GM20000 (cell line): Measurements from ENCODE around the gene LIMCH1.

Experiments
- DNase-seq: peaks from one replicate; pipeline ENCODE4 v3.0.0; 2012; ENCODE audit warnings: low spot score
- TF ChIP-seq, protein P1 (sequence below): IDR thresholded peaks from 2 replicates; pipeline ENCODE4 v1.5.1; 2012; ENCODE audit warnings: mild to moderate bottlenecking, control low read depth; ENCODE audit errors: extremely low read depth, missing control alignments

The LIMCH1 gene

DNA sequence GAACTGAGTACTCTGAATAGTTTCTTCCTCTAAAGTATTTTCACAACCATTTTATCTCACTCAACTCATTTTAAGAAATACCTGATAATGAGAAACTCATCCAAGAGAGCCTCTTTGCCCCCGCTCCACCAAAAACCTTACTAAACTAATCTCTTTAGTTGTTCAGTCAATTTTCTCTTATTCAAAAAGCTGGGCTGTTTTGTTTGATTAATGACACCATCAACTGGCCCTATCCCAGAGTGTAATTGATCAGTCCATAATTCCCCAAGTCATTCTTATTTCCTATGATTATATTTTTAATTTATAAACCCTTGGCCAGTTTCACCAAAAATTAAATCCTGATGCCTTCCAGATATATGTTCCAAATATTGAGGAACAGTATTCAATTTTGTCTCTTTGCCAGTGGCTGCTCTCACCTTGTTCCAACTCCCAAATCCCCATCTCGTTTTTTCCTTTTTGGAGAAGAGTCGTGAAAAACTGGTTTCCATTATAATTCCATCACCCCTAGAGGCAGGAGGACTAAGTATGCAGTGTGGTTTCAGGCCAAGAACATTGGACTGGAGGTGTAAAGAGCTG is 10.4 kb downstream of the LIMCH1 start:
- no peak for DNase-seq
- TF ChIP-seq, protein P1, sequence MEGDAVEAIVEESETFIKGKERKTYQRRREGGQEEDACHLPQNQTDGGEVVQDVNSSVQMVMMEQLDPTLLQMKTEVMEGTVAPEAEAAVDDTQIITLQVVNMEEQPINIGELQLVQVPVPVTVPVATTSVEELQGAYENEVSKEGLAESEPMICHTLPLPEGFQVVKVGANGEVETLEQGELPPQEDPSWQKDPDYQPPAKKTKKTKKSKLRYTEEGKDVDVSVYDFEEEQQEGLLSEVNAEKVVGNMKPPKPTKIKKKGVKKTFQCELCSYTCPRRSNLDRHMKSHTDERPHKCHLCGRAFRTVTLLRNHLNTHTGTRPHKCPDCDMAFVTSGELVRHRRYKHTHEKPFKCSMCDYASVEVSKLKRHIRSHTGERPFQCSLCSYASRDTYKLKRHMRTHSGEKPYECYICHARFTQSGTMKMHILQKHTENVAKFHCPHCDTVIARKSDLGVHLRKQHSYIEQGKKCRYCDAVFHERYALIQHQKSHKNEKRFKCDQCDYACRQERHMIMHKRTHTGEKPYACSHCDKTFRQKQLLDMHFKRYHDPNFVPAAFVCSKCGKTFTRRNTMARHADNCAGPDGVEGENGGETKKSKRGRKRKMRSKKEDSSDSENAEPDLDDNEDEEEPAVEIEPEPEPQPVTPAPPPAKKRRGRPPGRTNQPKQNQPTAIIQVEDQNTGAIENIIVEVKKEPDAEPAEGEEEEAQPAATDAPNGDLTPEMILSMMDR: no peak

DNA sequence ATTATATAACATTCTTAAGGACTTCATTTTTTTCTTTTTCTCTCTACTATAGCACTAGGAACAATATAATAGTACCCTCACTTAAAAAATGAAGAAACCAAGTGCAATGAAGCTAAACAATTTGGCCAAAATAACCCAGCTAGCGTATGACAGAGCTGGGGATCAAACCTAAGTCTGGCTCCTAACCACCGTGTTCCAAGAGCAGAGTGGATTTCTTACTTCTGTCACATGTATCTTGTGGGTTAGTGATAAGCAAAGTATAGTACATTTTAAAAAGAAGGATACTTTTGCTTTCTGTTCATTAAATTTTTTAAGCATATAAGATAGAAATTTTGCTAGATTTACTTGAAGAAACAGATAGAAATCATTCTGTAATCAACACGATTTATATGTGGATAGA is 11.5 kb downstream of the LIMCH1 start:
- TF ChIP-seq, protein P1: no peak

DNA sequence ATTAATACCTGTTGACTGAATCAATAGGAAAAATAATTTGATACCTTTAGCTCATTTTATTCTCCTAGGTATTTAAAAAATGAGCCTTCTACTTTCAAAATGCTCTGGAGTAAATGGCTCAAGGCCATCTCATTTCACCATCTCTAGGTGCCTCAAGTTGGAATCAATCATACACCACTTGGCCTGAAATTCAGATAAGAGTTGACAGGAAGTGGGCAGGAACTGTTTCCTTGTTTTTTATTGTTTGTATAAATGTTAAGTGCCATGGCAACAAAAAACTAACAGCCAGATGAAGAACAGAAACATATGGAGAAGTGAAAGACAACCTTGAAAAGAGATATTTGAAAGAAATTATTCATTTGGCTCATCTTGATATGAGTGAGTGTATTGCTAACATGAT is 12.4 kb downstream of the LIMCH1 start:
- TF ChIP-seq, protein P1: no peak
- DNase-seq: no peak

More for the DNA sequence above, 11.5 kb downstream of the LIMCH1 start:
- DNase-seq: no peak

DNA sequence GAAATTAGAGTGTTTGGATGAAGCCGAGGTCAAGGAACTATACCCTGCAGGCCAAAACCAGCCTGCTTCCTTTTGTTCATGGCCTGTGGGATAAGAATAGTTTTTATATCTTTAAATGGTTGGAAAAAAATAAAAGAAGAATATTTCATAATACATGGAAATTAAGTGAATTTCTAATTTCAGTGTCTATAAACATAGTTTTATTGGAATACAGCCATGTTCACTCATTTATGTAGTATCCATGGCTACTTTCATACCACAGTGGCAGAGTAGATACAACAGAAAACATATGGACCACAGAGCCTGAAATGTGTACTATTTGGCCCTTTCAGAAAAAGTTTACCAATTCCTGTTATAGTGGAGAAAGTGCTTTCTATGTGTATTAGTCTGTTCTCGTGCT is 13.6 kb downstream of the LIMCH1 start:
- TF ChIP-seq, protein P1: no peak

DNA sequence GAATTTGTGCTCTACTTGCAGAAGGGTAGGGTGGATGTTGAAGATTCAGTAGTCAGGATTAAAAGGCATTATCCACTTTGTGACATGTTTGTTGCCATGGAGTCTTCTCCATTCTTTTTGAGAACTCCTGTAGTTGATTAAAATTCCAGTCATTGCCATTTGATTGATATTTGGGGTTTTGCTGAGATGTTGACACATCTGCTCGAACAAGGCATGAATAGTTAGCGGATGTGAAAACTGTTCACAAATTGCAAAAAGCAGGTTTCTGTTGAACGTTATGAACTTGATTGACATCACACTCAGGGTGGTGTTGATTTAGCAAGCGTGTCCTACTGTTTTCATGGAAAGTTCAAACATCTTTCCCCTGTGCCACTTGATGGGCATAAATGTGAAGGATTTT is 16.9 kb downstream of the LIMCH1 start:
- no peak for DNase-seq
- TF ChIP-seq, protein P1: no peak

More for the DNA sequence above, 13.6 kb downstream of the LIMCH1 start:
- DNase-seq: no peak

DNA sequence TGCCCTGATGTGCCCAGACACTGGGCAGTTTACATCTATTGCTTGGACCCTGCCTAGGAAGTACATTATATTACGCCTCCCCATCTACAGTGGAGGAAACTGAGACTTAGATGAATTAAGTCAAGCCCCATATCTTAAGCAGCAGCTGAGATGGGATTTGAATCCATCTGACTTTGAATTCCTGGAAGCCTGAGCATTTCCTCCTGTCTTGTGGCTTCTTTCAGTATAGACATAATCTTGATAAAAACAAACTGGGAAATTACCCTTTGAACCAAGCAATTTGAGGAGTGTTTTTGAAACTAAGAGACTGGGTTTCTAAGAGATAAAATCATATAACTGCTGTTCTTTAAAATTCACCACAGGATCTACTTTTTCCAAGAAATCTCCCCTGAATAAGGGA is 18.6 kb downstream of the LIMCH1 start:
- DNase-seq: no peak
- TF ChIP-seq, protein P1: no peak

DNA sequence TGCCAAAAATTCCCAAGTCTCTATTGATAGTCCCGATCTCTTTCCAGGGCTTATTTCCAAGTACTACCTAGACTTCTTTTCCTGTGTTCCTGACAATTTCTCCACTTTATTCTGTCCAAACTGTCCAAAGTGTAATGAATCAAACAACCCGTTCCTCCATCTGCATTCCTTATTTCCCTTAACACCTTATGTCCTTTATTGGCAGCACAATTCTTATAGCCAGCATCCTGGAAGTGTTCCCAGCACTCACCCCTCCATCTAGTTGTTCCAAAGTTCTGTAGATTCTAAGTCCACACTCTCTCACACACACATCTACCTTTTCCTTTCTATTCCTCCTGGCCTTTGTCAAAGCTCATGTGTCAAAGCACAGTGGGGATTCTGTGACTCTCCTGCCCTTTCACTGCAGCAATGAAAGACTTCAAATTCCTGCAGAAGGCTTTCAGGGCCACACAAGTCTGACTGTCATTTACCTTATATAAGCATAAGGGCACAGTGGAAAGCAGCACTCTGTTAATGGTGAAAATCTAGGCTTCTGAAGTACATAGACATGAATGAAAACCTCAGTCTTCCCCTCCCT is 22.1 kb downstream of the LIMCH1 start:
- TF ChIP-seq, protein P1: no peak
- DNase-seq: no peak
